ENCODE data around the gene TRIP13. TPM values are rescaled to one million over a fixed set of nuclear protein-coding genes. Genes with fewer than 3 reads are reported as not detected.
"Not testable (repeated sequence)": the region's sequence is repeated elsewhere in the genome, so short reads cannot be mapped to it uniquely, and the experiment has no call there.

TRIP13 gene, protein sequence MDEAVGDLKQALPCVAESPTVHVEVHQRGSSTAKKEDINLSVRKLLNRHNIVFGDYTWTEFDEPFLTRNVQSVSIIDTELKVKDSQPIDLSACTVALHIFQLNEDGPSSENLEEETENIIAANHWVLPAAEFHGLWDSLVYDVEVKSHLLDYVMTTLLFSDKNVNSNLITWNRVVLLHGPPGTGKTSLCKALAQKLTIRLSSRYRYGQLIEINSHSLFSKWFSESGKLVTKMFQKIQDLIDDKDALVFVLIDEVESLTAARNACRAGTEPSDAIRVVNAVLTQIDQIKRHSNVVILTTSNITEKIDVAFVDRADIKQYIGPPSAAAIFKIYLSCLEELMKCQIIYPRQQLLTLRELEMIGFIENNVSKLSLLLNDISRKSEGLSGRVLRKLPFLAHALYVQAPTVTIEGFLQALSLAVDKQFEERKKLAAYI
- 1 to 10 TPM; 1.0 to 2.6 TPM for total RNA-seq
- 2.9 to 3.1 reads per million in 2 donors for total RNA-seq

DNA sequence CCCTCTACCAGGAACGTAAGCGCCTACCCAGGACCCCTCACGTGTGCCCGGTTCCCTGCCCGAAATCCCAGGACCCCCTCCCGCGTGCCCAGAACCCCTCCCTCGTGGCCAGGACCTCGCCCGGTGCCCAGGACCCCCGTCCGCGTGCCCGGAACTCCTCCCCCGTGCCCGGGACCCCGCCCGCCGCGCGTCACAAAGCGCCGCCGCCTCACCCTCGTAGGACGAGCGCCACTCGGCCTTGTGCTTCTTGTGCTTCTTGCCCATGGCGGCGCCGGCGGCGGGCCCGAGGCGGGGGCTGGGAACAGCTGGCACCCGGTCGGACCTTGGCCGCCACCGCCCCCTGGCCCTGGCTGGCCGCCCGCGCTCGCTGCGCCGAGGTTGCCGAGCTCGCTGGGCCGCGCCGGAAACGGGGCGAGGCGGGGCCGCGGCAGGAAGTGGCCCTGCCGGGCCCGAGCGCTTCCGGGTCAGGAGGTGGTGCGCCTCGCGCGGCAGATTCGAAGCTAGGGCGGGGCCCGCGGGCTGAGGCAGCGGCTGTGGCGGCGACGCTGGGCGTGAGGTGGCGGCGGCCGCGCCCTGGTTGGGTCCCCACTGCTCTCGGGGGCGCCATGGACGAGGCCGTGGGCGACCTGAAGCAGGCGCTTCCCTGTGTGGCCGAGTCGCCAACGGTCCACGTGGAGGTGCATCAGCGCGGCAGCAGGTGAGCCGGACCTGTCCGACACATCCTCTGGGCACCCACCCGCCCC lies at the start of gene TRIP13, which contains the start of gene BRD9:
Gene TRIP13, plus strand, starts transcription at position 491 of the 743 bp plus-strand sequence. Its CDS starts 115 bp downstream, at position 606.
Gene BRD9, minus strand, starts transcription at position 408 of the 743 bp plus-strand sequence. Its CDS starts 144 bp downstream, at position 264.
- peak within 1 kb of the TSS; percentile 98 for H3K27ac Mint-ChIP-seq
- ATAC-seq (peak; percentile 93), DNase-seq (peak; percentile 79 to 84 (median 80))
- H3K9me3 ChIP-seq (ENCODE audit: control insufficient read depth, low read length, poor library complexity, severe bottlenecking) = no peaks in the 10 kb centered on the region
- peaks cover 3% of the 10 kb centered on the region for H3K36me3 Mint-ChIP-seq (ENCODE audit: low read depth)
- peak within 1 kb of the TSS; percentile 86 for H3K4me3 Mint-ChIP-seq
- H3K27me3 Mint-ChIP-seq = no peaks in the 10 kb centered on the region
- H3K4me1 Mint-ChIP-seq = peaks cover 11% of the 10 kb centered on the region

- not testable (repeated sequence) for H3K4me1 Mint-ChIP-seq; H3K36me3 Mint-ChIP-seq (ENCODE audit: low read depth); H3K4me3 Mint-ChIP-seq; ATAC-seq; H3K27me3 Mint-ChIP-seq; H3K27ac Mint-ChIP-seq; H3K9me3 ChIP-seq (ENCODE audit: control insufficient read depth, low read length, poor library complexity, severe bottlenecking)
- peak in 2 of 3 donors; percentile 1 to 3 for DNase-seq
Observed at GRCh38 chr5:843371-843770, 49.3 kb upstream of the TRIP13 start.

- H3K27me3 Mint-ChIP-seq; ATAC-seq; H3K4me1 Mint-ChIP-seq; H3K4me3 Mint-ChIP-seq; H3K36me3 Mint-ChIP-seq (ENCODE audit: low read depth); H3K9me3 ChIP-seq (ENCODE audit: control insufficient read depth, low read length, poor library complexity, severe bottlenecking); H3K27ac Mint-ChIP-seq: not testable (repeated sequence)
- peak in 2 of 3 donors; percentile 7 to 10 for DNase-seq
Observed at GRCh38 chr5:843926-844325, 48.8 kb upstream of the TRIP13 start.

GRCh38 chr5:844426-844825 lies 48.3 kb upstream of the TRIP13 start:
- not testable (repeated sequence) for H3K4me3 Mint-ChIP-seq; H3K36me3 Mint-ChIP-seq (ENCODE audit: low read depth); ATAC-seq; H3K27ac Mint-ChIP-seq; H3K27me3 Mint-ChIP-seq; H3K4me1 Mint-ChIP-seq; H3K9me3 ChIP-seq (ENCODE audit: control insufficient read depth, low read length, poor library complexity, severe bottlenecking)
- peak in 2 of 3 donors; percentile 7 for DNase-seq

DNA sequence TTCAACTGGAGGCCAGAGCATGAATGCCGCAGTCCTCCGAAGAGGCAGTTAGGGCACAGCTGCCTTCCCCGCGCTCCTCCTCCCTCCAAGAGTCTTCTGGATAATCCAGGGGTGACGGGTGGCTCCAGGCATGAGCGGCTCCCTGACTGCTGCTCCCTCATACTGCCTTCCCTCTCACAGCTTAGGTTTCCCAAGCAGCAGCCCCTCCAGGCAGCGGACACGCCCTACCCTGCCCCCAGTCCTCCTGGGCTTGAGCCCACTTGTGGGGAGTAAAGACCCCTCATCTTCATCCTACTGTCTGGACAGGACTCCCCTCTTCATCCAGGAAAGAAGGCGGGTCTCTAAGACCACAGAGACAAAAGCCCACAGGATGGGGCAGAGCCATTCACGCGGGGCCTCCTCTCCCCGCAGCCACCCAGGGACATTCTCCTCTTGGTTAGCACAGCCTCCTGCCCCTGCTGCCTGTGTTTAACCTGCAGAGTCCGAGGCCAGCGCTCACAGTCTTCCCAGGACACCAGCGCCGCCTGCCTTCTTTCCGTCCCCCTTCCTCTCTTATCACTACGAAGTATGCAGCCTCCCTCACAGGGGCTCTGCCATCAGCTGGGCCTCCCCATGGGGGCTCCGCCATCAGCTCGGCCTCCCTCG lies 47.5 kb upstream of the TRIP13 start:
- not testable (repeated sequence) for H3K36me3 Mint-ChIP-seq (ENCODE audit: low read depth); H3K27me3 Mint-ChIP-seq; H3K27ac Mint-ChIP-seq; ATAC-seq; H3K4me1 Mint-ChIP-seq; H3K9me3 ChIP-seq (ENCODE audit: control insufficient read depth, low read length, poor library complexity, severe bottlenecking); H3K4me3 Mint-ChIP-seq
- peak in 2 of 3 donors; percentile 6 to 7 for DNase-seq

DNA sequence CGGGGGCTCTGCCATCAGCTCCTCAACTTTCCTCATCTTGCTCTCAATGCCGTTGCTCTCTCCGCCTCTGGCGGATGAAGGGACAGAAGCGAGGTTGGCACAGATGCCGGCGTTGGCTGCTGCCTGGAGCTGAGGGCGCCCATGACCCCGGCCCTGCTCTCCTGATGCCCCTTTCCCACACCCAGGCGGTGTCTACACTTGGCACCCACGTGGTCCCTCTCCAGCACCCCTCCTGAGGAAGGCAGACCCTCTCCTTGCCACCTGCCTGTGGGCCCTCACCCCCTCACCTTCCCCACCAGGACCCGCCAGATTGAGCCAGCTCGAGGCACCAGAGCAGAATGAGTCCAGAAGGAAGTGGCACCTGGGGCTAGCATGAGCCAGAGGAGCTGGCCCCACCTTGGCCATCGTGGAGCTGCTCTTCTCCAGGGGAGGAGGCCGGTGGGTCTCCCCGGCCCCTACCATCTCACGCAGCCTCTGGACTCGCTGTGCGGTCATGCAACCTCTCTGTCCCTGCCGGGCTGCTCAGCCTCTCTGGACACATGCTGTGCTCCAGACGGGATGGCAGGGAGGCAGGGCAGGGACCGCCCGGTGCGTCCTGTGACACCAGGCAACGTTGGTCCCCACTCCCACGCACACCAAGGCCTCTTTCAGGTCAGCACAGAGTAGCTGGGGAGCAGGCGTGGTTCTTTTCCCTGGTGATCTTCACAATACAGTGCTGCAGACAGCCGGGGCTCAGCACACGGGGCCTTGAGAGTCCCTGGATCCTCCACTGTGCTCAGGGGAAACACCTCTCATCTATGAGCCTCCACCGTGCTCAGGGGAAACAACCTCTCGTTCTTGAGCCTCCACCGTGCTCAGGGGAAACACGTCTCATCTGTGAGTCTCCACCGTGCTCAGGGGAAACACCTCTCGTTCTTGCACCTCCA lies 46.7 kb upstream of the TRIP13 start:
- peak overlapping the region; percentile 61 for H3K27ac Mint-ChIP-seq
- not testable (repeated sequence) for H3K9me3 ChIP-seq (ENCODE audit: control insufficient read depth, low read length, poor library complexity, severe bottlenecking); H3K36me3 Mint-ChIP-seq (ENCODE audit: low read depth); H3K4me3 Mint-ChIP-seq; H3K27me3 Mint-ChIP-seq; H3K4me1 Mint-ChIP-seq
- DNase-seq (peak in 2 of 3 donors; percentile 1 to 4), ATAC-seq (peak; percentile 24)

DNA sequence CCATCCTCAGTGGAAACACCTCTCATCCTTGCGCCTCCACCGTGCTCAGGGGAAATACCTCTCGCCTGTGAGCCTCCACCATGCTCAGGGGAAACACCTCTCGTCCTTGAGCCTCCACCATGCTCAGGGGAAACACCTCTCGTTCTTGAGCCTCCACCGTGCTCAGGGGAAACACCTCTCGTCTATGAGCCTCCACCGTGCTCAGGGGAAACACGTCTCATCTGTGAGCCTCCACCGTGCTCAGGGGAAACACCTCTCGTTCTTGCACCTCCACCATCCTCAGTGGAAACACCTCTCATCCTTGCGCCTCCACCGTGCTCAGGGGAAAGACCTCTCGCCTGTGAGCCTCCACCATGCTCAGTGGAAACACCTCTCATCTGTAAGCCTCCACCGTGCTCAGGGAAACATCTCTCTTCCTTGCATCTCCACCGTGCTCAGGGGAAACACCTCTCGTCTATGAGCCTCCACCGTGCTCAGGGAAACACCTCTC lies 46.0 kb upstream of the TRIP13 start:
- H3K36me3 Mint-ChIP-seq (ENCODE audit: low read depth); H3K4me3 Mint-ChIP-seq; H3K9me3 ChIP-seq (ENCODE audit: control insufficient read depth, low read length, poor library complexity, severe bottlenecking); H3K4me1 Mint-ChIP-seq; H3K27me3 Mint-ChIP-seq: not testable (repeated sequence)
- ATAC-seq (peak; percentile 53), DNase-seq (peak in 2 of 3 donors; percentile 14 to 27)
- H3K27ac Mint-ChIP-seq = peak overlapping the region; percentile 61

- not testable (repeated sequence) for H3K9me3 ChIP-seq (ENCODE audit: control insufficient read depth, low read length, poor library complexity, severe bottlenecking); H3K27me3 Mint-ChIP-seq; H3K4me1 Mint-ChIP-seq; ATAC-seq; H3K4me3 Mint-ChIP-seq; DNase-seq; H3K36me3 Mint-ChIP-seq (ENCODE audit: low read depth)
- H3K27ac Mint-ChIP-seq = peak overlapping the region; percentile 61
Observed at GRCh38 chr5:847212-847611, 45.5 kb upstream of the TRIP13 start.

- H3K9me3 ChIP-seq (ENCODE audit: control insufficient read depth, low read length, poor library complexity, severe bottlenecking); ATAC-seq; H3K27me3 Mint-ChIP-seq; H3K27ac Mint-ChIP-seq; H3K4me3 Mint-ChIP-seq; H3K36me3 Mint-ChIP-seq (ENCODE audit: low read depth); H3K4me1 Mint-ChIP-seq: not testable (repeated sequence)
- DNase-seq = peak in 1 of 3 donors; percentile 4
Observed at GRCh38 chr5:847736-848135, 44.9 kb upstream of the TRIP13 start.

DNA sequence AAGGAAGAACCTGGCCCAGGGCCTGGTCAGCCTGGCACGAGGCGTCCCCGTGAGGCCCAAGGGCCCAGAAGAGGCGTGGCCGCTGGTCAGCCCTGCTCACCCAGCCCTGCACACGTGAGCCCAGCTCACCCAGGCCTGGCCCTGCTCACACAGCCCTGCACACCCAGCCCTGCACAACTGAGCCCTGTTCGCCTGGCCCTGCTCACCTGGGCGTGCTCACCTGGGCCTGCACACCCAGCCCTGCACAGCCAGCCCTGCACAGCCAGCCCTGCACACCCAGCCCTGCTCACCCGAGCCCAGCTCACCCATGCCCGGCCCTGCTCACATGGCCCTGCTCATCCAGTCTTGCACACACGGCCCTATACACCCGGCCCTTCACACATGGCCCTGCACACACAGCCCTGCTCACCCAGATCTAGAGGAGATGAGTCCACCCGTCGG lies 44.0 kb upstream of the TRIP13 start:
- Mint-ChIP-seq H3K27ac (no peak overlapping the region), H3K27me3 (peaks cover 10% of the 10 kb centered on the region), H3K36me3 (ENCODE audit: low read depth) (no peaks in the 10 kb centered on the region), H3K4me3 (no peak overlapping the region), H3K4me1 (peaks cover 10% of the 10 kb centered on the region)
- no peaks in the 10 kb centered on the region for H3K9me3 ChIP-seq (ENCODE audit: control insufficient read depth, low read length, poor library complexity, severe bottlenecking)
- no peak for ATAC-seq
- peak in 1 of 3 donors; percentile 7 for DNase-seq

DNA sequence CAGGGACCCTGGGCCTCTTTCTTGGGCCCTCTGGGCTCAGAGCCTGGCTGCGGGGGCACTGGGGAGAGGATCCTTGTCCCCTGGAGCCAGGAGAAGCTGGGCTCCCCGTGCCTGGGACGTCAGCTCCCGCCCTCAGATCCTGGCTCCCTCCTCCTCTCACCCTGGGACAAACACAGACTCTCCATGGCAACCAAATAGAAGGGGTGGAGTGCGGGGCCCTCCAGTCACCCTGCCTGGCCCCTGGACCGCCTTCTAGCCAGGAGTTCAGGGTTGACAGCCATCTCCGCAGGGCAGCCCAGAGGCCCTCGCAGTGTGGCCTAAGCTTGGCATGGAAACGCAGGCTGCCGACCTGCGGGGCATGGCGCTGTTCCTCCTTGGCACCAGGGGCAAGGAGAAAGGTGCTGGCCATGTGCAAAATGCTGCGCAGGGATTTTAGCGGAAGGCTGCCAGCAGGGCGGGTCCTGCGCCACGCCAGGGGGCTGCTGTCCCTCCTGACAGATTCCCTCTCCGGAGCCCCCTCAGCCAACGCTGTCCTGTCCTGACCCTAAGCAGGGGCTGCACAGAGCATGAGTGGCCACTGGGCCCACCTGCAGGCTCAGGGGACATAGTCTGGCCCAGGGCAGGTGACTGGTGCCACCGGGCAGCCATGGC lies 42.9 kb upstream of the TRIP13 start:
- DNase-seq = peak in 1 of 3 donors; percentile 9

GRCh38 chr5:850511-851006 lies 42.1 kb upstream of the TRIP13 start, which contains the start of gene ZDHHC11:
ZDHHC11 (minus strand) TSS chr5:850986; CDS start chr5:850602, 384 bp downstream.
- H3K9me3 ChIP-seq (ENCODE audit: control insufficient read depth, low read length, poor library complexity, severe bottlenecking) = no peaks in the 10 kb centered on the region
- peaks cover 10% of the 10 kb centered on the region for H3K4me1 Mint-ChIP-seq
- ATAC-seq = no peak
- H3K36me3 Mint-ChIP-seq (ENCODE audit: low read depth) = no peaks in the 10 kb centered on the region
- DNase-seq = no peak
- H3K4me3 Mint-ChIP-seq = no peak within 1 kb of the TSS
- H3K27ac Mint-ChIP-seq = no peak within 1 kb of the TSS
- H3K27me3 Mint-ChIP-seq = peaks cover 10% of the 10 kb centered on the region

More for the DNA sequence above, 42.9 kb upstream of the TRIP13 start:
- Mint-ChIP-seq H3K27me3 (peaks cover 10% of the 10 kb centered on the region), H3K36me3 (ENCODE audit: low read depth) (no peaks in the 10 kb centered on the region), H3K27ac (no peak overlapping the region), H3K4me3 (no peak overlapping the region), H3K4me1 (peaks cover 10% of the 10 kb centered on the region)
- peak; percentile 56 for ATAC-seq
- no peaks in the 10 kb centered on the region for H3K9me3 ChIP-seq (ENCODE audit: control insufficient read depth, low read length, poor library complexity, severe bottlenecking)

All from T-helper 17 cell (primary cell).